Liver (tissue), 3 donors: ENCODE data around the gene MFSD6.

Experiments used
- CTCF ChIP-seq: fragments of 150-350 bp; IDR thresholded peaks from 2 replicates; pipeline ENCODE4 v1.5.1; 2017; ENCODE audit warnings: improper control_type of control experiment, low read depth, low read length; ENCODE audit not compliant: missing input control
- GABPA ChIP-seq, 2 donors: IDR thresholded peaks in 1 of 2; conservative IDR thresholded peaks in 1 of 2; 2 replicates each; pipeline ENCODE4 v1.6.1; 2016; ENCODE audit warnings: antibody characterized with exemption in 2 of 2, mild to moderate bottlenecking in 1 of 2, moderate library complexity in 1 of 2
- REST ChIP-seq: IDR thresholded peaks from 2 replicates; pipeline ENCODE4 v1.6.1; 2016; ENCODE audit warnings: antibody characterized with exemption, mild to moderate bottlenecking
- RXRA ChIP-seq, 2 donors: IDR thresholded peaks; 2 replicates each; pipeline ENCODE4 v1.6.1; 2017 to 2018; ENCODE audit warnings: antibody characterized with exemption in 2 of 2, mild to moderate bottlenecking in 1 of 2
- TF ChIP-seq, protein P1 (sequence below): IDR thresholded peaks from 2 replicates; pipeline ENCODE4 v1.6.1; 2016; ENCODE audit warnings: antibody characterized with exemption
- TF ChIP-seq, protein P2 (sequence below): IDR thresholded peaks from 2 replicates; pipeline ENCODE4 v1.6.1; 2016; ENCODE audit warnings: antibody characterized with exemption
- donor health status: healthy.
- donor health status: healthy.

GRCh38 chr2:190504912-190505311 lies 96.8 kb downstream of the MFSD6 start:
- TF ChIP-seq REST (no peak), CTCF (no peak), GABPA (IDR thresholded peaks at IDR 0.05 in 1 of 2, conservative IDR thresholded peaks at IDR 0.05 in 1 of 2) (no peak), RXRA (IDR thresholded peaks at IDR 0.05) (no peak)
- TF ChIP-seq, protein P1, sequence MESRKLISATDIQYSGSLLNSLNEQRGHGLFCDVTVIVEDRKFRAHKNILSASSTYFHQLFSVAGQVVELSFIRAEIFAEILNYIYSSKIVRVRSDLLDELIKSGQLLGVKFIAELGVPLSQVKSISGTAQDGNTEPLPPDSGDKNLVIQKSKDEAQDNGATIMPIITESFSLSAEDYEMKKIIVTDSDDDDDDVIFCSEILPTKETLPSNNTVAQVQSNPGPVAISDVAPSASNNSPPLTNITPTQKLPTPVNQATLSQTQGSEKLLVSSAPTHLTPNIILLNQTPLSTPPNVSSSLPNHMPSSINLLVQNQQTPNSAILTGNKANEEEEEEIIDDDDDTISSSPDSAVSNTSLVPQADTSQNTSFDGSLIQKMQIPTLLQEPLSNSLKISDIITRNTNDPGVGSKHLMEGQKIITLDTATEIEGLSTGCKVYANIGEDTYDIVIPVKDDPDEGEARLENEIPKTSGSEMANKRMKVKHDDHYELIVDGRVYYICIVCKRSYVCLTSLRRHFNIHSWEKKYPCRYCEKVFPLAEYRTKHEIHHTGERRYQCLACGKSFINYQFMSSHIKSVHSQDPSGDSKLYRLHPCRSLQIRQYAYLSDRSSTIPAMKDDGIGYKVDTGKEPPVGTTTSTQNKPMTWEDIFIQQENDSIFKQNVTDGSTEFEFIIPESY = no peak
- TF ChIP-seq, protein P2, sequence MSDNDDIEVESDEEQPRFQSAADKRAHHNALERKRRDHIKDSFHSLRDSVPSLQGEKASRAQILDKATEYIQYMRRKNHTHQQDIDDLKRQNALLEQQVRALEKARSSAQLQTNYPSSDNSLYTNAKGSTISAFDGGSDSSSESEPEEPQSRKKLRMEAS = no peak
